Panc1 (cell line): Measurements from ENCODE around the gene IZUMO1. TPM values are rescaled to one million over a fixed set of nuclear protein-coding genes. Genes with fewer than 3 reads are reported as not detected.

Experiments used
- ATAC-seq: fragments of 200-7000 bp; cut with Tn5 transposase; 2 replicates; pipeline ENCODE4 v1.9.1; 2020; ENCODE audit warnings: mild to moderate bottlenecking, moderate library complexity
- BruUV-seq: library from RNA; stranded (reverse); fragments of 400-500 nt; replicated peaks from 2 replicates; lab custom pipeline; 2021; lab: Mats Ljungman, UMichigan
- CTCF ChIA-PET: fragments of 300-600 bp; sonication (Branson Sonifier 250); formaldehyde crosslinking; loops from one replicate; lab custom pipeline; 2022; ENCODE audit warnings: antibody characterized with exemption; lab: Charles Lee
- POLR2A ChIA-PET: fragments of 300-600 bp; sonication (Branson Sonifier 250); formaldehyde crosslinking; loops from one replicate; lab custom pipeline; 2022; ENCODE audit warnings: antibody characterized with exemption; lab: Charles Lee
- DNase-seq: peaks from one replicate; pipeline ENCODE4 v3.0.0-alpha.2; 2010; ENCODE audit warnings: low read depth, low spot score
- H3K27ac ChIP-seq: 2 replicates; pipeline ENCODE4 v1.5.1; 2011; ENCODE audit warnings: mild to moderate bottlenecking, low read length, inconsistent platforms
- H3K27me3 ChIP-seq: fragments of 200-500 bp; sonication (Bioruptor generic); 2 replicates; pipeline ENCODE4 v1.6.0; 2014; ENCODE audit warnings: low read length, inconsistent platforms; ENCODE audit not compliant: control insufficient read depth, insufficient read depth
- H3K36me3 ChIP-seq: fragments of 200-500 bp; sonication (Bioruptor generic); 2 replicates; pipeline ENCODE4 v1.5.1; 2014; ENCODE audit warnings: inconsistent platforms, mild to moderate bottlenecking, low read length, moderate library complexity; ENCODE audit not compliant: control insufficient read depth, insufficient read depth
- H3K4me1 ChIP-seq: 2 replicates; pipeline ENCODE4 v1.5.1; 2011; ENCODE audit warnings: inconsistent platforms, mild to moderate bottlenecking, low read length, moderate library complexity; ENCODE audit not compliant: control insufficient read depth, insufficient read depth
- H3K4me3 ChIP-seq, 2 experiments: 2 replicates each; pipeline ENCODE4 v1.5.1; 2011 to 2012; ENCODE audit warnings: low read depth in 2 of 2, low read length in 2 of 2, mild to moderate bottlenecking in 2 of 2, inconsistent platforms in 1 of 2, moderate library complexity in 1 of 2
- H3K9me3 ChIP-seq: fragments of 200-500 bp; sonication (Bioruptor generic); 2 replicates; pipeline ENCODE4 v1.5.1; 2014; ENCODE audit warnings: low read depth, mild to moderate bottlenecking, inconsistent platforms, low read length, moderate library complexity; ENCODE audit not compliant: control insufficient read depth, insufficient read depth
- CTCF ChIP-seq: fragments of 450-650 bp; IDR thresholded peaks from 2 replicates; pipeline ENCODE4 v1.5.1; 2017; ENCODE audit warnings: mild to moderate bottlenecking
- POLR2AphosphoS5 ChIP-seq: IDR thresholded peaks from 2 replicates; pipeline ENCODE4 v1.6.1; 2012; ENCODE audit warnings: mild to moderate bottlenecking, low read depth, low read length, moderate library complexity
- SIN3A ChIP-seq: IDR thresholded peaks from 2 replicates; pipeline ENCODE4 v1.6.1; 2012; ENCODE audit warnings: low read depth, mild to moderate bottlenecking, low read length, moderate library complexity, borderline replicate concordance; ENCODE audit not compliant: insufficient read depth
- TCF7L2 ChIP-seq: IDR thresholded peaks from 2 replicates; pipeline ENCODE4 v1.6.1; 2011; ENCODE audit warnings: mild to moderate bottlenecking, low read depth, low read length, inconsistent platforms
- in situ Hi-C: cut with HindIII; loops from 2 replicates; pipeline ENCODE4 v1.10.0; 2016; ENCODE audit warnings: low sequenced_read_pairs, low pct_unique_long_range_greater_than_20kb
- intact Hi-C: fragments of 100-400 bp; cut with micrococcal nuclease; formaldehyde crosslinking; loops from one replicate; pipeline ENCODE4 v1.10.0; 2022; ENCODE audit not compliant: unreplicated experiment
- total RNA-seq: library from RNA; stranded (reverse); gene quantifications from one replicate; pipeline ENCODE4 v1.2.1, GENCODE V29; 2021; ENCODE audit not compliant: unreplicated experiment
- TF ChIP-seq, protein P1 (sequence below), 2 experiments: IDR thresholded peaks; 2 replicates each; pipeline ENCODE4 v1.6.1; 2011 to 2012; ENCODE audit warnings: low read depth in 2 of 2, control low read depth in 1 of 2, low read length in 1 of 2, mild to moderate bottlenecking in 1 of 2, moderate library complexity in 1 of 2; ENCODE audit not compliant: insufficient read depth in 1 of 2

IZUMO1 gene
- total RNA-seq, 1 experiment from 2014 or later, result not detected

DNA sequence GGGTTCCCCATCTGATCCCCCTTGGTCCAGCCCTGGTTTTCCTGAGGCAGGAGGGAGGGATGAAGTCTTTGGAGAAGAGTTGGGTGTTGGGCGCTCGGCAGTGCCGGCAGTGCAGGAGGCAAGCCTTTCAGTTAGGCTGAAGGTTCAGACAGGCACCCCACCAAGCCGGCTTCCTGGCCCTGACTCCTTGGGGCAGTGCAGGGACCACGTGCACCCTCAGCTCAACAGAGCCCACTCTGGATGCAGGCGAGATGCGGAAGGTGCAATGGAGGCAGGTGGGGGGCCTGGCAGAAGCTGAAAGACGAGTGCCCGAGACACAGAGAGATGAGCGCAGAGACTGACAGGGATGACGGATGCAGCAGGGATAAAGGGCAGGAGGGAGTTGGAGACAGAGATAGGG lies 38.2 kb downstream of the IZUMO1 start:
- ChIA-PET CTCF (no interaction called here), POLR2A (no interaction called here)
- H3K27ac ChIP-seq, result no peak overlapping the region
- no peaks in the 10 kb centered on the region for H3K27me3 ChIP-seq
- ATAC-seq (no peak), DNase-seq (no peak)
- no peaks in the 10 kb centered on the region; the same call in 1 of the 2 replicates for H3K36me3 ChIP-seq
- no peaks in the 10 kb centered on the region for H3K9me3 ChIP-seq
- intact Hi-C loops (no loop called here), in situ Hi-C loops (no loop called here)
- no TSS peak for BruUV-seq
- no peaks in the 10 kb centered on the region for H3K4me1 ChIP-seq
- H3K4me3 ChIP-seq, result no peak overlapping the region
- TF ChIP-seq, protein P1, sequence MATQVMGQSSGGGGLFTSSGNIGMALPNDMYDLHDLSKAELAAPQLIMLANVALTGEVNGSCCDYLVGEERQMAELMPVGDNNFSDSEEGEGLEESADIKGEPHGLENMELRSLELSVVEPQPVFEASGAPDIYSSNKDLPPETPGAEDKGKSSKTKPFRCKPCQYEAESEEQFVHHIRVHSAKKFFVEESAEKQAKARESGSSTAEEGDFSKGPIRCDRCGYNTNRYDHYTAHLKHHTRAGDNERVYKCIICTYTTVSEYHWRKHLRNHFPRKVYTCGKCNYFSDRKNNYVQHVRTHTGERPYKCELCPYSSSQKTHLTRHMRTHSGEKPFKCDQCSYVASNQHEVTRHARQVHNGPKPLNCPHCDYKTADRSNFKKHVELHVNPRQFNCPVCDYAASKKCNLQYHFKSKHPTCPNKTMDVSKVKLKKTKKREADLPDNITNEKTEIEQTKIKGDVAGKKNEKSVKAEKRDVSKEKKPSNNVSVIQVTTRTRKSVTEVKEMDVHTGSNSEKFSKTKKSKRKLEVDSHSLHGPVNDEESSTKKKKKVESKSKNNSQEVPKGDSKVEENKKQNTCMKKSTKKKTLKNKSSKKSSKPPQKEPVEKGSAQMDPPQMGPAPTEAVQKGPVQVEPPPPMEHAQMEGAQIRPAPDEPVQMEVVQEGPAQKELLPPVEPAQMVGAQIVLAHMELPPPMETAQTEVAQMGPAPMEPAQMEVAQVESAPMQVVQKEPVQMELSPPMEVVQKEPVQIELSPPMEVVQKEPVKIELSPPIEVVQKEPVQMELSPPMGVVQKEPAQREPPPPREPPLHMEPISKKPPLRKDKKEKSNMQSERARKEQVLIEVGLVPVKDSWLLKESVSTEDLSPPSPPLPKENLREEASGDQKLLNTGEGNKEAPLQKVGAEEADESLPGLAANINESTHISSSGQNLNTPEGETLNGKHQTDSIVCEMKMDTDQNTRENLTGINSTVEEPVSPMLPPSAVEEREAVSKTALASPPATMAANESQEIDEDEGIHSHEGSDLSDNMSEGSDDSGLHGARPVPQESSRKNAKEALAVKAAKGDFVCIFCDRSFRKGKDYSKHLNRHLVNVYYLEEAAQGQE (IDR thresholded peaks at IDR 0.05; ENCODE audit: insufficient read depth in 1 of 2, low read depth in 2 of 2, low read length in 1 of 2), result no peak
- TF ChIP-seq CTCF (no peak), POLR2AphosphoS5 (no peak), TCF7L2 (no peak), SIN3A (no peak)

DNA sequence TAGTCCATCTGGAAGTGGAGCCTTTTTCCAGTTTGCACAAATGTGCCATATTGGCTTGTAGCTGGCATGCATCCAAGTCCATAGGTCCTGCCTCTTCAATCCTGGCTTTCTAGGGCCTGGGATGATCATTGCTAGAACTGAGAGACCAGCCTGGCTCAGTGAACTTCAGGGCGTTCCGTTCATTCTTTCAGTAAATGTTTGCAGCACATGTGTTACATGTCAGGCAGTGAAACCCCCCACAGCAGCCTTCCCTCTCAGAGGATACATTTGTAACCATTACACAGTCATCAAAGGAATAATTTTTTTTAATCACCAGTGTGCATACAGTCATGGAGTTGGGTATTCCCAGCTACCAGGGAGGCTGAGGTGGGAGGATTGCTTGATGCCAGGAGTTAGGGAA lies 41.3 kb downstream of the IZUMO1 start:
- H3K27me3 ChIP-seq, result no peaks in the 10 kb centered on the region
- ATAC-seq (no peak), DNase-seq (no peak)
- H3K27ac ChIP-seq, result no peak overlapping the region
- POLR2A ChIA-PET, result no interaction called here
- no peaks in the 10 kb centered on the region for H3K4me1 ChIP-seq
- no peak for TF ChIP-seq TCF7L2
- no peak for TF ChIP-seq SIN3A
- no peak for TF ChIP-seq CTCF
- TF ChIP-seq, protein P1 (IDR thresholded peaks at IDR 0.05; ENCODE audit: insufficient read depth in 1 of 2, low read depth in 2 of 2, low read length in 1 of 2), result no peak
- no peak for TF ChIP-seq POLR2AphosphoS5
- H3K4me3 ChIP-seq, result no peak overlapping the region
- CTCF ChIA-PET, result no interaction called here
- intact Hi-C loops (no loop called here), in situ Hi-C loops (no loop called here)
- no TSS peak for BruUV-seq
- no peaks in the 10 kb centered on the region for H3K9me3 ChIP-seq
- no peaks in the 10 kb centered on the region for H3K36me3 ChIP-seq
